Measurements from ENCODE around the gene TTLL10. TPM values are rescaled to one million over a fixed set of nuclear protein-coding genes. Genes with fewer than 3 reads are reported as not detected.

Gene TTLL10
- total RNA-seq, 3 donors from 2014 or later (not counting 1 experiment from before 2014, with no cell fraction given): 0.23 to 1.7 (median 1.7) TPM

DNA sequence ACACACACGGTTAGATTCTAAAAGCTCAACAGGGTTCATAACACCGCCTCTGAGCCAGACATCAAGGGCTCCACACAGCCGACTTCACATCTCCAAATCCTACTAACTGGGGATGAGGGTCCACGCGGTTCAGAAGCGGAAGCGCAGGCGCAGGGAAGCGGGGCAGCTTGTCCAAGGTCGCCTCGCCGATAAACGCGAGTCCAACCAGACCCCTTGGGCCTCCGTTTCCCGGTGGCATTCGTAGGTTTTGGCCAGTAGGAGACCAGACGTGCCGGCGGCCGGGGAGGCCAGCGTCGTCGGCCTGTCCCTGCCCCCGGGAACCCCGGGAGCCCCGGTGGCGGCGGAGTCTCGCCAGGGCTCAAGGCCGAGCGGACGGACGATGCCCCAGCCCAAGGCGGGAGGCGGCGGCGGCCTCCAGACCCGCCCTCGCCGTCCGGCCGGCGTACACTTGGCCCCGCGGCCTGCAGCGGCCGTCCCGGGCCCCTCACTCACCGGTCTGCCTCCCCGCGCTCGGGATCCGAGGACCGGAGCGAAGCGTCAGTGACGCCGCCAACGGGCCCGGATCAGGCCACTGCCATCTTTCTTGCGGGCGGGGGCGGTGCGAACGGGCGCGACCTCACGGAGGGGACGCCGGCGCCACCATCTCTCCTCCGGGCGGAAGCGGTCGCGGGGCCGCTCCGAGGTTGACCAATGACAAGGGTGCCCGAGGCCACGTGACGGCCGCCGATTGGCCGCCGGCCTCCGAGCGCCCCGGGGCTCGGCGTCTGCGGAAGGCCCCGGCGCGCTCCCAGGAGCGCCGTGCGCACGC lies 57.9 kb downstream of the TTLL10 start, which contains the start of gene SDF4:
TSS of gene SDF4 (minus strand) at position 602 of the 808 bp plus-strand sequence. CDS start 3,229 bp downstream, outside the sequence.
- Mint-ChIP-seq H3K9me3 (no peaks in the 10 kb centered on the region), H3K4me3 (peak within 1 kb of the TSS; percentile 95), H3K27ac (peak within 1 kb of the TSS; percentile 82 to 88), H3K4me1 (peaks cover 28 to 29% of the 10 kb centered on the region in 2 donors), H3K36me3 (no peaks in the 10 kb centered on the region), H3K27me3 (ENCODE audit: low read depth in 2 of 2) (no peaks in the 10 kb centered on the region)
- Histone ChIP-seq H3K9me3 (ENCODE audit: control insufficient read depth, insufficient read depth, low read length) (no peaks in the 10 kb centered on the region), H3K36me3 (ENCODE audit: control insufficient read depth, insufficient read depth, low read length) (peaks cover 30% of the 10 kb centered on the region), H3K27ac (ENCODE audit: low read length) (peak within 1 kb of the TSS; percentile 76), H3K4me1 (ENCODE audit: control insufficient read depth, insufficient read depth, low read length) (peaks cover 46% of the 10 kb centered on the region), H3K27me3 (ENCODE audit: control insufficient read depth, insufficient read depth, low read length) (no peaks in the 10 kb centered on the region), H3K4me3 (ENCODE audit: low read length) (peak within 1 kb of the TSS; percentile 89)
- DNase-seq: peak; percentile 96 to 98
- ATAC-seq: peak; percentile 91 to 97 (median 94)
- intact Hi-C loops (cut with micrococcal nuclease): loop anchor here (2.0 kb wide), 1 partner anchor 17 kb away; the partner anchor contains the start of gene TNFRSF4
- TF ChIP-seq, protein P1, sequence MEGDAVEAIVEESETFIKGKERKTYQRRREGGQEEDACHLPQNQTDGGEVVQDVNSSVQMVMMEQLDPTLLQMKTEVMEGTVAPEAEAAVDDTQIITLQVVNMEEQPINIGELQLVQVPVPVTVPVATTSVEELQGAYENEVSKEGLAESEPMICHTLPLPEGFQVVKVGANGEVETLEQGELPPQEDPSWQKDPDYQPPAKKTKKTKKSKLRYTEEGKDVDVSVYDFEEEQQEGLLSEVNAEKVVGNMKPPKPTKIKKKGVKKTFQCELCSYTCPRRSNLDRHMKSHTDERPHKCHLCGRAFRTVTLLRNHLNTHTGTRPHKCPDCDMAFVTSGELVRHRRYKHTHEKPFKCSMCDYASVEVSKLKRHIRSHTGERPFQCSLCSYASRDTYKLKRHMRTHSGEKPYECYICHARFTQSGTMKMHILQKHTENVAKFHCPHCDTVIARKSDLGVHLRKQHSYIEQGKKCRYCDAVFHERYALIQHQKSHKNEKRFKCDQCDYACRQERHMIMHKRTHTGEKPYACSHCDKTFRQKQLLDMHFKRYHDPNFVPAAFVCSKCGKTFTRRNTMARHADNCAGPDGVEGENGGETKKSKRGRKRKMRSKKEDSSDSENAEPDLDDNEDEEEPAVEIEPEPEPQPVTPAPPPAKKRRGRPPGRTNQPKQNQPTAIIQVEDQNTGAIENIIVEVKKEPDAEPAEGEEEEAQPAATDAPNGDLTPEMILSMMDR (IDR thresholded peaks at IDR 0.05): no peak
- under 1% methylated on average over 99 of the region's 99 CpGs for WGBS (ENCODE audit: insufficient coverage)

DNA sequence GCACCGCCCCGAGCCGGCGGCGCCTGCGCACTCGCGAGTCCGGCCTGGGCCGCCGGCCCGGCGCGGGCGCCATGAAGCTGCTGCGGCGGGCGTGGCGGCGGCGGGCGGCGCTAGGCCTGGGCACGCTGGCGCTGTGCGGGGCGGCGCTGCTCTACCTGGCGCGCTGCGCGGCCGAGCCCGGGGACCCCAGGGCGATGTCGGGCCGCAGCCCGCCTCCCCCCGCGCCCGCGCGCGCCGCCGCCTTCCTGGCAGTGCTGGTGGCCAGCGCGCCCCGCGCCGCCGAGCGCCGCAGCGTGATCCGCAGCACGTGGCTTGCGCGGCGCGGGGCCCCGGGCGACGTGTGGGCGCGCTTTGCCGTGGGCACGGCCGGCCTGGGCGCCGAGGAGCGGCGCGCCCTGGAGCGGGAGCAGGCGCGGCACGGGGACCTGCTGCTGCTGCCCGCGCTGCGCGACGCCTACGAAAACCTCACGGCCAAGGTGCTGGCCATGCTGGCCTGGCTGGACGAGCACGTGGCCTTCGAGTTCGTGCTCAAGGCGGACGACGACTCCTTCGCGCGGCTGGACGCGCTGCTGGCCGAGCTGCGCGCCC lies 58.6 kb downstream of the TTLL10 start, which contains the start of gene B3GALT6:
TSS of gene B3GALT6 (plus strand) at position 30 of the 588 bp plus-strand sequence. CDS start at position 72, 42 bp downstream.
- DNase-seq: no peak
- 7% methylated on average over 100 of the region's 100 CpGs for WGBS (ENCODE audit: insufficient coverage)

DNA sequence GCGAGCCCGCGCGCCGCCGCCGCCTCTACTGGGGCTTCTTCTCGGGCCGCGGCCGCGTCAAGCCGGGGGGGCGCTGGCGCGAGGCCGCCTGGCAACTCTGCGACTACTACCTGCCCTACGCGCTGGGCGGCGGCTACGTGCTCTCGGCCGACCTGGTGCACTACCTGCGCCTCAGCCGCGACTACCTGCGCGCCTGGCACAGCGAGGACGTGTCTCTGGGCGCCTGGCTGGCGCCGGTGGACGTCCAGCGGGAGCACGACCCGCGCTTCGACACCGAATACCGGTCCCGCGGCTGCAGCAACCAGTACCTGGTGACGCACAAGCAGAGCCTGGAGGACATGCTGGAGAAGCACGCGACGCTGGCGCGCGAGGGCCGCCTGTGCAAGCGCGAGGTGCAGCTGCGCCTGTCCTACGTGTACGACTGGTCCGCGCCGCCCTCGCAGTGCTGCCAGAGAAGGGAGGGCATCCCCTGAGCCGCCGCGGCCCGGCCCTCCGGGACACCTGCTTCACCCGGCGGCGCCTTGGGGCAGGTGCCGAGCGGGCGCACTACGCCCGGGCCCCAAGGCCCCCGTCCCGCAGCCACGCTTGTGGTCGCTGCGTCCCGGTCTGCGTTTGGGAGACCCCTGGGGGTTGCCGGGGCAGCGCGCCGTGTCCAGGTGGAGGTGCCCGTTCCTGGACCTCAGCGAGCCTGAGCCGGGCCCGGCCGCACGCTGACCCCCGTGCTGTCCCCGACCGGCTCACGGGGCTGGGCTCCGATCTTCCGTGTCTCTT lies 59.3 kb downstream of the TTLL10 start:
- no peaks in the 10 kb centered on the region for H3K36me3 Mint-ChIP-seq
- H3K4me1 Mint-ChIP-seq: peaks cover 28 to 29% of the 10 kb centered on the region in 2 donors
- intact Hi-C loops (cut with micrococcal nuclease): no loop called here
- peaks cover 2% of the 10 kb centered on the region for H3K27me3 ChIP-seq (ENCODE audit: control insufficient read depth, insufficient read depth, low read length)
- WGBS (ENCODE audit: insufficient coverage): 84% methylated on average over 98 of the region's 98 CpGs
- ATAC-seq: no peak
- peak overlapping the region; percentile 64 to 70 for H3K27ac Mint-ChIP-seq
- H3K36me3 ChIP-seq (ENCODE audit: control insufficient read depth, insufficient read depth, low read length): peaks cover 22% of the 10 kb centered on the region
- no peak overlapping the region for H3K4me3 ChIP-seq (ENCODE audit: low read length)
- H3K4me3 Mint-ChIP-seq: peak overlapping the region; percentile 88
- no peak overlapping the region for H3K27ac ChIP-seq (ENCODE audit: low read length)
- no peaks in the 10 kb centered on the region for H3K27me3 Mint-ChIP-seq (ENCODE audit: low read depth in 2 of 2)
- peaks cover 49% of the 10 kb centered on the region for H3K4me1 ChIP-seq (ENCODE audit: control insufficient read depth, insufficient read depth, low read length)
- H3K9me3 ChIP-seq (ENCODE audit: control insufficient read depth, insufficient read depth, low read length): no peaks in the 10 kb centered on the region
- DNase-seq: peak in 1 of 2 donors; percentile 26
- TF ChIP-seq, protein P1 (IDR thresholded peaks at IDR 0.05): no peak
- no peaks in the 10 kb centered on the region for H3K9me3 Mint-ChIP-seq

More for the DNA sequence above, 58.6 kb downstream of the TTLL10 start, which contains the start of gene B3GALT6:
- H3K4me1 Mint-ChIP-seq: peaks cover 28 to 29% of the 10 kb centered on the region in 2 donors
- H3K27ac ChIP-seq (ENCODE audit: low read length): peak within 1 kb of the TSS; percentile 76
- no peaks in the 10 kb centered on the region for H3K36me3 Mint-ChIP-seq
- H3K27me3 ChIP-seq (ENCODE audit: control insufficient read depth, insufficient read depth, low read length): no peaks in the 10 kb centered on the region
- H3K4me3 Mint-ChIP-seq: peak within 1 kb of the TSS; percentile 95
- H3K27ac Mint-ChIP-seq: peak within 1 kb of the TSS; percentile 82 to 88
- H3K4me1 ChIP-seq (ENCODE audit: control insufficient read depth, insufficient read depth, low read length): peaks cover 48% of the 10 kb centered on the region
- TF ChIP-seq, protein P1 (IDR thresholded peaks at IDR 0.05): no peak
- peaks cover 28% of the 10 kb centered on the region for H3K36me3 ChIP-seq (ENCODE audit: control insufficient read depth, insufficient read depth, low read length)
- no peaks in the 10 kb centered on the region for H3K9me3 ChIP-seq (ENCODE audit: control insufficient read depth, insufficient read depth, low read length)
- no peak for ATAC-seq
- H3K9me3 Mint-ChIP-seq: no peaks in the 10 kb centered on the region
- no peaks in the 10 kb centered on the region for H3K27me3 Mint-ChIP-seq (ENCODE audit: low read depth in 2 of 2)
- intact Hi-C loops (cut with micrococcal nuclease): no loop called here
- peak within 1 kb of the TSS; percentile 89 for H3K4me3 ChIP-seq (ENCODE audit: low read length)

All from natural killer cell (primary cell).